Measurements from ENCODE around the gene TFPI2.

TFPI2 gene

GRCh38 chr7:93854480-93854879, 36.1 kb downstream of the TFPI2 start:
- DNase-seq, result no peak

GRCh38 chr7:93851536-93851935, 39.0 kb downstream of the TFPI2 start:
- no peak for DNase-seq

DNA sequence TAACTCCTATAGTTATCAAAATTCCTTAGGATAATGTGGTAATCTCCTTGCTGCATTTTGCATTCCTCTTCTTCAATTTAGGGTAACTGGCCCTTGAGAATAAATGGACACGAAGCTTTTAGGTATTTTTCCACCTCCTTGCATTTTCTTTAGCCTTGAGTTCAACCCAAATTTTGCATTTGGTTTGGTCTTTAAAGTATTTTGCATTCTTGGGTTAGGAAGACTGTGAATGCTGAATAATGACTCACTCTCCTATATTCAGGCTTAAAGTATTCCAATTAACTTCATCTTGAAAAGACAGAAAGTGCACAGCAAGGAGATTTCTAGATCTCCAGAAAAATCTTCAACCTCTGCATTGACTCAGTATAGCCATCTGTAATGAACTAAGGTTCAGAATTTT, 47.3 kb downstream of the TFPI2 start:
- no peak for DNase-seq

GRCh38 chr7:93838966-93839365, 51.6 kb downstream of the TFPI2 start:
- no peak for DNase-seq

GRCh38 chr7:93837245-93837644, 53.3 kb downstream of the TFPI2 start:
- no peak for DNase-seq

GRCh38 chr7:93836116-93836515, 54.4 kb downstream of the TFPI2 start:
- no peak for DNase-seq

DNA sequence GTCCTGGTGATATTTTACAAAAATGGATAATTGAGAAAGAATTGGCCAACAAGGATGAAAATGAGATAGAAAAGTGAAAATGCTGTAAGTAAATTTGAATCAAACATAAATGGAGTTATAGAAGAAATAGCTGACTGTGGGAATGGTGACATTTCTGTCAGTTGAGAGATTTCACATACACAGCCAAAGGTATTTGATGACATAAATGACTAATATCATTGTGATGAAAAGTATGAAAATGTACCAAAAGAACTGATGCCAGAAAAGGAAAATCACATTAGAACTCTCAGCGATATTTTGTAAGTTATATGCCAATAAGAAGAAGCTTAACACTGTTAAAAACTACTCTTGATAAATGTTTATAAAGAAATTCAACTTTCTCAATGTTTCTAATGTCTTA, 54.9 kb downstream of the TFPI2 start:
- DNase-seq, result no peak

Data from NCI-H524 (cell line).